Kidney (tissue), 14 donors: ENCODE measurements around the gene NOTCH1. TPM values are rescaled to one million over a fixed set of nuclear protein-coding genes. Genes with fewer than 3 reads are reported as not detected.

Experiments used
- DNase-seq, 5 donors: peaks; one replicate each; pipeline ENCODE4 v3.0.0-alpha.2; 2013 to 2020
- FAIRE-seq: peaks from 2 replicates; lab custom pipeline; 2012; peaks lifted over from hg19 to GRCh38; lab: Jason Lieb, UNC
- H3K27ac ChIP-seq, 2 donors: one replicate each; pipeline ENCODE4 v1.7.0; 2013; ENCODE audit warnings: low read depth in 2 of 2, low read length in 2 of 2, inconsistent platforms in 1 of 2
- H3K27me3 ChIP-seq: one replicate; pipeline ENCODE4 v1.7.1; 2013; ENCODE audit warnings: low read length, inconsistent platforms; ENCODE audit not compliant: control insufficient read depth, insufficient read depth
- H3K36me3 ChIP-seq, 3 donors: one replicate each; pipeline versions ENCODE4 v1.7.0 to v1.7.1; 2013; ENCODE audit warnings: low read length in 3 of 3, control low read depth in 1 of 3, inconsistent platforms in 1 of 3; ENCODE audit not compliant: insufficient read depth in 3 of 3, control insufficient read depth in 2 of 3
- H3K4me1 ChIP-seq, 3 donors: one replicate each; pipeline versions ENCODE4 v1.7.0 to v1.7.1; 2013; ENCODE audit warnings: low read length in 3 of 3, inconsistent platforms in 1 of 3, low read depth in 1 of 3; ENCODE audit not compliant: control insufficient read depth in 2 of 3, insufficient read depth in 2 of 3
- H3K4me3 ChIP-seq, 3 donors: one replicate each; pipeline versions ENCODE4 v1.7.0 to v1.8.1; 2013; ENCODE audit warnings: low read length in 3 of 3, control low read depth in 1 of 3, inconsistent platforms in 1 of 3
- H3K9ac ChIP-seq, 3 donors: one replicate each; pipeline versions ENCODE4 v1.7.0 to v1.7.1; 2013; ENCODE audit warnings: low read length in 3 of 3, control low read depth in 1 of 3, inconsistent platforms in 1 of 3
- H3K9me3 ChIP-seq, 3 donors: one replicate each; pipeline versions ENCODE4 v1.7.0 to v1.7.1; 2013; ENCODE audit warnings: low read length in 3 of 3, control low read depth in 1 of 3, inconsistent platforms in 1 of 3; ENCODE audit not compliant: control insufficient read depth in 2 of 3, insufficient read depth in 1 of 3
- CTCF ChIP-seq: IDR thresholded peaks from 3 replicates; pipeline ENCODE4 v1.5.1; 2012; ENCODE audit warnings: mild to moderate bottlenecking, moderate library complexity, borderline replicate concordance; ENCODE audit not compliant: insufficient read depth; ENCODE audit errors: extremely low read depth
- intact Hi-C: fragments of 100-400 bp; cut with DNase I; formaldehyde crosslinking; loops from one replicate; pipeline ENCODE4 v1.11.1; 2022
- polyA plus RNA-seq: library from polyadenylated mRNA; stranded (reverse); fragments of 350-450 nt; fragmentation: Illumina TruSeq; extraction: RNeasy Lipid Tissue Mini Kit (QIAGEN cat#74804); gene quantifications from one replicate; pipeline ENCODE4 v1.2.3, GENCODE V29; 2014; ENCODE audit warnings: low read depth, low replicate concordance; ENCODE audit not compliant: insufficient read depth
- total RNA-seq: library from RNA; stranded (reverse); fragmentation: NEBNext Ultra II Directional; extraction: Animal tissue kit (Norgen Biotek cat#: 25700); gene quantifications from one replicate; pipeline ENCODE4 v1.2.1, GENCODE V29; 2021
- donor health status: control.
- donor health status: control.
- donor health status: control.
- donor health status: control.
- donor health status: control.
- donor health status: DM: yes; HTN: yes; CAD: no.
- donor health status: Normal renal cell carcinoma (clear cell type).

NOTCH1 gene
- total and polyA plus RNA-seq, 2 donors from 2014 or later, result 6.5 to 77.2 TPM

GRCh38 chr9:136520053-136520540 is 25.8 kb downstream of the NOTCH1 start:
- peaks cover 0 to 43% (median 7%) of the 10 kb centered on the region in 3 donors for H3K4me1 ChIP-seq
- peak overlapping the region in 1 of 3 donors; percentile 29 for H3K4me3 ChIP-seq
- intact Hi-C loops, result no loop called here
- H3K27ac ChIP-seq, result peak overlapping the region in 1 of 2 donors; percentile 78
- H3K9me3 ChIP-seq, result no peaks in the 10 kb centered on the region
- DNase-seq, result peak; percentile 89 to 95 (median 93)
- no peak overlapping the region for H3K9ac ChIP-seq
- TF ChIP-seq CTCF, result no peak
- no peaks in the 10 kb centered on the region for H3K27me3 ChIP-seq
- no peak for FAIRE-seq
- H3K36me3 ChIP-seq, result peaks cover 0 to 9% (median 0%) of the 10 kb centered on the region in 3 donors

- intact Hi-C loops, result no loop called here
Observed at GRCh38 chr9:136519263-136520052, 26.4 kb downstream of the NOTCH1 start.

DNA sequence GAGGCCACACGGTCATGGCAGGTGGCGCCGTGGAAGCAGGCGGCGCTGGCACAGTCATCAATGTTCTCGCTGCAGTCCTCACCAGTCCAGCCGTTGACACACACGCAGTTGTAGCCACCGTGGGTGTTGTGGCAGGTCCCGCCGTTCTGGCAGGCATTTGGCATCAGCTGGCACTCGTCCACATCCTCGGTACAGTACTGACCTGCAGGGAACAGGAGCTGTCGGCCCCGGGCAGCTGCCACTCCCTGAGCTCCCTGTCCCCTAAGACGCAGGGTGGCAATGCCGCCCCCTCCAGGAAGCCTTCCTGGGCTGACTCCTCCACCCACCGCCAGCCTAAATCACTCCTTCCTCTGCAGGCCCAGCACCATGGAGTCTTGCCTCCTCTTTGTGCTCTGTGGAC is 27.2 kb downstream of the NOTCH1 start:
- Histone ChIP-seq H3K27me3 (no peaks in the 10 kb centered on the region), H3K4me3 (no peak overlapping the region), H3K36me3 (peaks cover 0 to 23% (median 4%) of the 10 kb centered on the region in 3 donors), H3K9me3 (no peaks in the 10 kb centered on the region), H3K9ac (no peak overlapping the region), H3K4me1 (peaks cover 0 to 40% (median 7%) of the 10 kb centered on the region in 3 donors), H3K27ac (no peak overlapping the region)
- intact Hi-C loops, result no loop called here
- TF ChIP-seq CTCF, result no peak
- FAIRE-seq, result no peak
- DNase-seq, result no peak

More at GRCh38 chr9:136519263-136520052, 26.4 kb downstream of the NOTCH1 start:
- DNase-seq (no peak), FAIRE-seq (no peak)
- Histone ChIP-seq H3K9me3 (no peaks in the 10 kb centered on the region), H3K27ac (peak overlapping the region; percentile 69 to 78), H3K9ac (no peak overlapping the region), H3K27me3 (no peaks in the 10 kb centered on the region), H3K4me3 (peak overlapping the region in 1 of 3 donors; percentile 29), H3K4me1 (peaks cover 0 to 40% (median 7%) of the 10 kb centered on the region in 3 donors), H3K36me3 (peaks cover 0 to 15% (median 4%) of the 10 kb centered on the region in 3 donors)
- no peak for TF ChIP-seq CTCF
